Measurements from ENCODE around the gene ABCB7. TPM values are rescaled to one million over a fixed set of nuclear protein-coding genes. Genes with fewer than 3 reads are reported as not detected.

Gene ABCB7
- total RNA-seq, 1 donor from 2014 or later, result 47.9 TPM

GRCh38 chrX:75158054-75158453 is 2.0 kb upstream of the ABCB7 start:
- Histone ChIP-seq H3K4me2 (no peak overlapping the region), H3K9ac (no peak overlapping the region), H3F3A (ENCODE audit: low read depth) (no peaks in the 10 kb centered on the region), H3K27ac (no peak overlapping the region), H2AFZ (replicated peaks) (no peak overlapping the region), H3K27me3 (no peaks in the 10 kb centered on the region), H4K20me1 (ENCODE audit: low read depth) (no peaks in the 10 kb centered on the region), H3K4me1 (peaks cover 4% of the 10 kb centered on the region), H3K9me3 (ENCODE audit: low read depth) (no peaks in the 10 kb centered on the region), H3K79me2 (ENCODE audit: low read depth) (peaks cover 27% of the 10 kb centered on the region), H3K4me3 (no peak overlapping the region), H3K36me3 (no peaks in the 10 kb centered on the region)
- peaks cover 10% of the 10 kb centered on the region for H3K4me1 Mint-ChIP-seq
- no peaks in the 10 kb centered on the region for H3K27me3 Mint-ChIP-seq (ENCODE audit: insufficient read depth, low read depth)
- no peak overlapping the region for H3K4me3 Mint-ChIP-seq
- H3K36me3 Mint-ChIP-seq, result no peaks in the 10 kb centered on the region
- no peak overlapping the region for H3K27ac Mint-ChIP-seq
- DNase-seq (ENCODE audit: low spot score), result no peak
- TF ChIP-seq CTCF (IDR thresholded peaks at IDR 0.05), result no peak
- no peak for TF ChIP-seq EZH2phosphoT487 (IDR thresholded peaks at IDR 0.05)
- no peak for TF ChIP-seq EZH2 (IDR thresholded peaks at IDR 0.05)
- no peaks in the 10 kb centered on the region for H3K9me3 Mint-ChIP-seq

GRCh38 chrX:75156531-75156945 is 455 bp upstream of the ABCB7 start:
- Histone ChIP-seq H3K27ac (no peak overlapping the region), H3K9ac (no peak overlapping the region), H3K4me1 (peaks cover 4% of the 10 kb centered on the region), H2AFZ (replicated peaks) (peak overlapping the region; percentile 73), H3K27me3 (no peaks in the 10 kb centered on the region), H3K9me3 (ENCODE audit: low read depth) (no peaks in the 10 kb centered on the region), H3K4me3 (peak overlapping the region; percentile 68), H3K79me2 (ENCODE audit: low read depth) (peaks cover 36% of the 10 kb centered on the region), H3F3A (ENCODE audit: low read depth) (no peaks in the 10 kb centered on the region), H3K4me2 (peak overlapping the region; percentile 66), H3K36me3 (no peaks in the 10 kb centered on the region), H4K20me1 (ENCODE audit: low read depth) (no peaks in the 10 kb centered on the region)
- H3K27ac Mint-ChIP-seq, result peak overlapping the region; percentile 91
- H3K4me3 Mint-ChIP-seq, result peak overlapping the region; percentile 90
- no peak for DNase-seq (ENCODE audit: low spot score)
- TF ChIP-seq EZH2phosphoT487 (IDR thresholded peaks at IDR 0.05) (no peak), CTCF (IDR thresholded peaks at IDR 0.05) (no peak), EZH2 (IDR thresholded peaks at IDR 0.05) (no peak)
- no peaks in the 10 kb centered on the region for H3K27me3 Mint-ChIP-seq (ENCODE audit: insufficient read depth, low read depth)
- H3K4me1 Mint-ChIP-seq, result peaks cover 10% of the 10 kb centered on the region
- no peaks in the 10 kb centered on the region for H3K9me3 Mint-ChIP-seq
- no peaks in the 10 kb centered on the region for H3K36me3 Mint-ChIP-seq

GRCh38 chrX:75155447-75155826 is 646 bp downstream of the ABCB7 start:
- TF ChIP-seq EZH2 (IDR thresholded peaks at IDR 0.05) (no peak), EZH2phosphoT487 (IDR thresholded peaks at IDR 0.05) (no peak), CTCF (IDR thresholded peaks at IDR 0.05) (no peak)
- no peaks in the 10 kb centered on the region for H4K20me1 ChIP-seq (ENCODE audit: low read depth)
- H3K79me2 ChIP-seq (ENCODE audit: low read depth), result peaks cover 47% of the 10 kb centered on the region
- H3K36me3 Mint-ChIP-seq, result no peaks in the 10 kb centered on the region
- no peaks in the 10 kb centered on the region for H3K36me3 ChIP-seq
- no peak overlapping the region for H3K27ac ChIP-seq
- H3K9me3 ChIP-seq (ENCODE audit: low read depth), result no peaks in the 10 kb centered on the region
- no peaks in the 10 kb centered on the region for H3K9me3 Mint-ChIP-seq
- no peaks in the 10 kb centered on the region for H3K27me3 Mint-ChIP-seq (ENCODE audit: insufficient read depth, low read depth)
- H3K27me3 ChIP-seq, result no peaks in the 10 kb centered on the region
- peak overlapping the region; percentile 68 for H3K4me3 ChIP-seq
- peaks cover 10% of the 10 kb centered on the region for H3K4me1 Mint-ChIP-seq
- peak overlapping the region; percentile 78 for H3K9ac ChIP-seq
- peaks cover 4% of the 10 kb centered on the region for H3K4me1 ChIP-seq
- H3K4me2 ChIP-seq, result peak overlapping the region; percentile 66
- peak overlapping the region; percentile 90 for H3K4me3 Mint-ChIP-seq
- no peaks in the 10 kb centered on the region for H3F3A ChIP-seq (ENCODE audit: low read depth)
- no peak for DNase-seq (ENCODE audit: low spot score)
- H2AFZ ChIP-seq (replicated peaks), result peak overlapping the region; percentile 73
- H3K27ac Mint-ChIP-seq, result peak overlapping the region; percentile 91
